GM18526 (cell line): ENCODE results near the gene MYEOV.

ENCODE experiments used
- POLR2A ChIP-seq: IDR thresholded peaks from 3 replicates; pipeline ENCODE4 v1.6.1; 2011; ENCODE audit not compliant: insufficient read length; ENCODE audit errors: extremely low read depth

MYEOV gene

DNA sequence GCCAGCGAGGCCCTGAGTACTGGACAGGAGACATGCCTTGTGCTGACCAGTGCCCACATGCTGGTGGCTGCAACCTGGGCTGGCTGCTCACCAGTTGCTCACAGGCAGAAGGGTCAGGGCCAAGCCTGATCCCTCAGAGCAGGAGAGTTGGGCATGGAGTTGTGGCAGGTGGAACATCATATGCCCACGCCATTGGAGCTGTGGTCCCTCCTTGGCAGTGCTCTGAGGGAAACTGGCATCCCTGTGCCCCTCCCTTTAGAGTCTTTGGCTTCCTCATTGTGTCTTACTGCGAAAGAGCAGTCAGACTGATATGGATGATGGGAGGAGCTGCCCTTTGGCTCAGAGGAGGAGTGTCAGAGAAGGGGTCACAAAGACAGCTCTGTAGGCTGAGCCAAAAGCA, 3.1 kb upstream of the MYEOV start:
- no peak for TF ChIP-seq POLR2A

DNA sequence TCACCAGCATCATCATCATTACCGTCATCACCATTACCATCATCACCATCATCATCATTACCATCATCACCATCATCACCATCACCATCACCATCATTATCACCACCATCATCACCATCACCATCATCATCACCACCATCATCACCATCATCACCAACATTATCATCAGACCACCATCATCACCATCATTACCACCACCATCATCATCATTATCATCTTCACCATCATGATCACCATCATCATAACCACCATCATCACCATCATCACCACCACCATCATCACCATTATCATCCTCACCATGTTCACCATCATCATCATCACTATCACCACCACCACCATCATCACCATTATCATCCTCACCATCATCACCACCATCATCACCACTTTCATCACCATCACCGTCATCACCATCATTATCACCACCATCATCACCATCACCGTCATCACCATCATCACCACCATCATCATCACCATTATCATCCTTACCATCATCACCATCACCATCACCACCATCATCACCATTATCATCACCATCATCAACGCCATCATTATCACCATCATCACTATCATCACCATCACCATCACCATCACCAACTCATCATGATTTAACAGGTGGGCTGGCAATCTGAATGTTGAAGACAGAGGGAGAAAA, 2.4 kb upstream of the MYEOV start:
- TF ChIP-seq POLR2A: no peak

DNA sequence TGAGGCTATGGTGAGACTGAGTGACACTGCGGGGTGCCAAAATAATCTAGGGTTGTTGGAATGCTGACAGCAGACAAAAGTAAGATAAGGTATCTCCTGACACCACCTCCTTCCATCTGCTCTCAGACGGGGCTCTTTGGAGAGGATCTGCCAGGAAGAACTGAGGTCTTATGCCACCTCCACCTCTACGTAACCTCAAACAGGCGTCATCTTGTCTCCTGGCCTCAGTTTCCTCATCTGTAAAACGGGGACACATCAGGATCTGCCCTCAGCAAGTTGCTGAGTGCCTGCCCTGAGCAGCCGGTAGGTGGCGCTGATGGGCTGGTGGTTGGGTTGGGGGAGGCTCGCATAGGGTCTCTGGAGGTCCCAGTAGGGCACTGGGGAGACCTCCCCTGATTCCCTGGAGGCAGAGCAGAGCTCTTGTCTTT, 1.7 kb upstream of the MYEOV start:
- no peak for TF ChIP-seq POLR2A

DNA sequence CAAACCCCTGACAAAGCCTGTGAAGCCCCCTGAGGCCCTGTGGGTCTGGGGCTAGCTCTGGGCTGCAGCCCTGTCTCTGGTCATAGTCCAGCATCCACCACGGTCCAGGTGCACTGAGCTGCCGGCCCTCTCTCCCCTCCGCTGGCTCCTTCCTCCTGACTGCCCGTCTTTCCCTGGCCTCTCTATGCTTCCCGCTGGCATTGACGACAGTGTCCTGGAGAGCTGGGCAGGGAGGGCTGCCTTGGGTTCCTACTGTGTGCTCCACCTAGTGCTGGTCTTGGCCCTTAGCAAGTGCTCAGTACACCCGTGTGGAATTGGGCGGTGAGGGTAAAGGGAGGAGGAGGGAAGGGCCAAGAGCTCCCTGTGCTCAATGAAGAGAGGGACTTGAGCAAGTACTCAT, 868 bp upstream of the MYEOV start:
- no peak for TF ChIP-seq POLR2A

DNA sequence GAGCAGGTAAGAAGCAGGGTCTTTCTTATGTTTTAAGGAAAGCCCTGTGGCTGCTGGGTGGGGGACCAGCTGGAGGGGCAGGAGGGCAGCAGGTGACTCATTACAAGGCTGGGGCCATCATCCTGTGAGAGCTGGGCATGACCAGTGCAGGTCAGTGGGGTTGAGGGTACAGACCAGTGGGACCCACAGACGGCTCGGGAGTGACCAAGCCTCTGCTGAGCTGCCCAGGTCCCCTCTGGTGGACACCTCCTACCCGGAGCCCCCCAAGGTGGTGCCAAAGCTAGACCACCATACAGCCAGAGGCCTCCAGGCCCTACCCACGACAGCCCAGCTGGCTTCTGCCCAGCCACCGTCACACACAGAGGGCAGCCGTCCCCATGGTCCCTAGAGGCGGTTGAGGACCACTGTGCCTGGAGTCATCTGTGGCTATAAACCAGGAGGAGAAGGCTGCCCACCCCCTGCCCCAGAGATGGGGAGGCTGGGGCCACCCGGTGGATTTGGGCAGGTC, 670 bp downstream of the MYEOV start:
- no peak for TF ChIP-seq POLR2A

DNA sequence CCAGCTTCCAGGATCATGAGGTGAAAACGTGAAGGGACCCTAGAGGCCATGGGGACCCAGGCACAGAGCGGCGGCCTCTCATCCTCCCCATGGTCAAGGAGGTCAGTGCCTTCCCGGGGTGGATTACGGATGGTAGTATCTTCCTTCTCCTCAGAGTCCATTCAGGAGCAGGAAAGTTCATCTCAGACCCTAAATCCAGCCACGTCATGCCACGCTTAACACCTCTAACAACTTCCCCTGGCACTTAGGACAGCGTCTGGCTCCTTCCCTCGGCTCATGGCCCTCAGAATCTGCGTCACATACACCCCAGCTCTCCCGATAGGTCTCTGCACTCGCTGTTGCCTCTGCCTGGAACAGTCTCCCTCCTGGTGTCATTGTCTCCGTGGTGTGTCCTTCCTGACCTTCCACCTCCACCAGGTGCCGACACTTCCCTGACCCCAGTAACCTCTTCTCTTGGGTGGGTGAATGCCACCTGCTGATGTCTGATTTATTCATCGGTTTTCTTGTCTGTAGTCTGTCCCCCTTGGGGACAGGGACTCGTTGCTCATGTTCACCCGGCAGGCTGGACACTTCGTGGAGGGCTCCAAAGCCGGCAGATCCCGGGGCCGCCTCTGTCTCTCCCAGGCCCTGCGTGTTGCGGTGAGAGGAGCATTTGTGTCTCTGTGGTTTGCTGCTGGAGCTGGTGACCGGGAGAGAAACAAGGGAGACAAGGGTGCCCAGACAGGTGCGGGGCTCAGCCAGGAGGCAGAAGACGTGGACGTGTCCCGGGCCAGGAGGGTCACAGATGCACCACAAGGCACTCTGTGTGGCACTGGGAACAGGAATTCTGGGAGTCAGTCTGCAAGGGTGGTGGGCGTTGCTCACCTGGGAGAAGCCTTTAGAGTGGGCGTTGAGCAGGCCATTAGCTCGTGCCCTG, 1.4 kb downstream of the MYEOV start:
- no peak for TF ChIP-seq POLR2A

DNA sequence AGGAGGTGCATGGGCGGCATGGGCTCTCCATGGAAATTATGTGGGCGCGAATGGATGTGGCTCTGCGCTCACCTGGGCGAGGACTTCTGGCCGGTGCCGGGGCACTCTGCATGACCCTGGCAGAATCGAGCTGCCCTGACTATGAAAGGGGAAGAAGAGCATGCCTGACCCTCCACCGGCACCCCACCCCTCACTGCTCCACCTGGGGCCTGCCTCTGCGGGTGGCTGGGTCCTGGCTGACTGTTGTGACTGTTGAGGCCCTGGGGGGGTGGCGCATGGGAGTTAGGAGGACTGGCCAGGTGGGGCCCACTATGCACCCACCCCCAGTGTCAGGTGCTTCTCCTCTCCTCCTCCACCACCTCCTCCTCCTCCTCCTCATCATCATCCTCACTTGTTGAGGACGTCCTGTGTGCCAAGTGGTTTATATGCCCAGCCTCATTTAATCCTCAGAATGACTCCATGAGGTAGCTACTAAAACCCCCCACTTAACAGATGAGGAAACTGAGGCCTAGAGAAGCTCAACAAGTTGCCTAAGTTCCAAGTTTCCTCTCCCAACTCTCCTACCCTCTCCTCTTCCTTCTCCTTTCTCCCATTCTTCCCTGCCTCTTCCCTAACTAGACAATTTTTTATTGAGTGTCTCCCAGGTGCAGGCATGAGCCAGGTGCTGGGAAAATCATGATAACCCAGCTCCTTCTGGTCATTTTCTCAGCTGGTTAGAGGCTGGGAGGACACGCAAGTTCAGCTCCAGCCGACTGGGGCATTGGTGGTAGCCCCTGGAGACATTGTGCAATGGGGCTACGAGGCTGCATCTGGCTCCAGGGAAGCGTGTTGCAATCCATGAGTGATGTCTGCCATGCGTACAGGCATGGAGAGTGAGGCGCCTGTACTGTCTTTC, 2.3 kb downstream of the MYEOV start:
- no peak for TF ChIP-seq POLR2A

DNA sequence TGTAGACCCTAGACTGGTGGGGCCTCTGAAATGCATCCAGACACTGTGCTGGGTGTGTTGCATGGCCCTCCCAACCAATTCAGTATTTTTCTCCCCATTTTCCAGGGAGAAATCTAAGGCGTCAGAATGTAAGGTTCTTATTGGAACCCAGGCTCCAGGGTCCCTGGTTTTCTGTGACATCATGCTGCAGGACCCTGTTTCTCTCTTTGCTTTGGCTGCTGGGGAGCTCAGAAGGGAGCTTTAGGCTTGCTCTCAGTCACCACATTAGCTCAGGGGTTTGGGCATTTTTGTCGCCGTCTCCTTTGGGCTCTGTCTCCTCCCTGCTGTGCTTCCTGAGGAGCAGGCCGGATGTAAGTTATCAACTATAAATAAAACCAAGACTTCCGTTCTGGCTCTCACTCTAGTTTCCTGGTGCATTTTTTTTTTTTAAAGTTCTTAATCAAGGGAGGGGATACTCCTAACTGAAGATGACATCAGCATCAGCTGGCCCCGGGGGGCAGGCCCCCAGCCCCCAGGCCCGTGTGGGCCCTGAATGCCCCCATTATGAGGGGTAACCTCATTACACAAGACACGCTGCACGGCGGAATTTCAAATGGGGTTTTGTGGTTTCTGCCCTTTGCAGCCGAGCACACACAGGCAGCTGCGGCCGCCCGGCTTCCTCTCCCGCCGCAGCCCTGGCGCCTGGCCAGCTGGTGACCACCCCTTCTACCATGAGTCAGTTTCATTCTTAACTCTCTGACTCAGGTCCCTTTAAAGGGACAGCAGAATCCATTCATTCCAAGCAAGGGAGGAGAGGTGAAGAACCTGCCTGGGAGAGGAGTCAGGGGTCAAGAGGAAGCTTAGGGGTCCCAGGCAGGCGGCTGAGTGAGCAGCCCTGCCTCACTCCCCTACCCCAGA, 3.2 kb downstream of the MYEOV start:
- TF ChIP-seq POLR2A: no peak

DNA sequence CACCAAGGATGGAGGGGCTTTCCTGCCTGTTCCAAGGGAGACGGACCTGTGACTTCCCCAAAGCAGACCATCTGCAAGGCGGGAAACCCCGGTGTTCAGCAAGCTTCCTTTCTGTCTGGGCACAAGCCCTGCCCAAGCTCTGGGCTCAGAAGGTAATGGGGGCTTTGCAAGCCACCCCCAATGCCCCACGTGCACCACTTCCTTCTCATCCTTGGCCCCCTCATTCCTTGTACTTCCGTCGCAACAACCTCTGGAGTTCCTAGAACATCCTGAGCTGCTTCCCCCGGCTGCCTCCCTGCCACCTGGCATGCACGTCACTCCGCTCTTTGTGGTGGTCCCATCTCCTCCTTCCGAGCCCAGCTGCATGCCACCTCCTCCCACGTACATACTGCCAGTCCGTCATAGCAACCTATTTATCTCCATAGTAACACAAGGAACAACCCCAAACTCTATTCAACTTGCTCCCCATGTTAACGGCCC, 3.9 kb downstream of the MYEOV start:
- no peak for TF ChIP-seq POLR2A

DNA sequence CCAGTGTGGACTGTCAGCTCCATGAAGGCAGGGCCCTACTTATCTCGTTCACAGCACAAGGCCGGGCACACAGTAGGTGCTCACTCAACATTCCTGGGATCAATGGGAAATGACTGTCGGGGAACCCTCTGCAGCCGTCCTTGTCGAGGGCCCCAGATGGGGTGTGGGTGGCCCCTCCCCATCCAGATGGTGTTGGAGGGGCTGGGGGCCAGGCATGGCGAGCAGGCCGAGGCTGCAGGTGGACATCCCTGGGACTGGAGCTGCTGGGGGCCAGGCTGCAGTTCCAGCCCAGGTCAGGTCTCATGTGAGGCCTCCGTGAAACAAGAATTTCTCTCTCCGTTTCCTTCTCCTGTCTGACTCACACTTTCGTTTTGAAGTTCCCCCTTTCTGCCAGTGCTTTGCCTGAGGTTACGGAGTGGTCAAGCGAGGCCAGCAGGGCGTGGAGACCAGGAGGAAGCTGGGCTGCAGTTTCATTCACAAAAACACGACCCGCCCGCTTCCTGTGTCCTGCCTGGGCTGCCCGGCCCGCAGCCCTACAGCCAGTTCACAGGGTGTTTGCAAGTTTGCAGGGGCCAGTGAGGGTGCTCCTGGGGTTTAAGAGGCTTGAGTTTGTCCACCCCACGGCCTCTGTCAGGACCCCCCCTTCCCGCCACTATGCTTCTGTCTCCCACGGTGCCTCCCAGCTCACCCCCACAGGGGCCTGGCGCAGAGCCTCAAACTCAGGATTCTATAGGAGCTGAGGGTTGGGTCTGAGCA, 4.5 kb downstream of the MYEOV start:
- TF ChIP-seq POLR2A: no peak

DNA sequence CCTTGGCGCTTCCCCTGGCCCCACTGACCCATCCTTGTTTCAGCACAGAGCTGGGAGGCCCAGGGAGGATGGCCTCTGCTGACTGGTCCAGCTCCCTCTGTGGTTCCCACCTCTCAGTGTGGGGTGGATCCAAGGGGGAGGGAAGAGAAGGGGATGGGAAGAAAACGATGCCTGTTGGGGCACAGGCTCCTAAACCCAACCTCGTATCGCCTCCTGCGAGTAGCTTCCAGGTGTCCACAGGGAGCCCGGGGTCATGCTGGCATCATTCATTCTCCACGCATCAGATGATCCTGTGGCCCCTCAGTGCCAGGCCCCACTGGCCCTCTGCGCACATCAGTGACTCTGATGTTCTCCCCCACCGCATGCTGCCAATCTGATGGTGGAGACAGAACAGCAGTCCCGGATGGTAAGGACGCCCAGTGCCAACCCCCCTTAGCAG, 5.1 kb downstream of the MYEOV start:
- no peak for TF ChIP-seq POLR2A

DNA sequence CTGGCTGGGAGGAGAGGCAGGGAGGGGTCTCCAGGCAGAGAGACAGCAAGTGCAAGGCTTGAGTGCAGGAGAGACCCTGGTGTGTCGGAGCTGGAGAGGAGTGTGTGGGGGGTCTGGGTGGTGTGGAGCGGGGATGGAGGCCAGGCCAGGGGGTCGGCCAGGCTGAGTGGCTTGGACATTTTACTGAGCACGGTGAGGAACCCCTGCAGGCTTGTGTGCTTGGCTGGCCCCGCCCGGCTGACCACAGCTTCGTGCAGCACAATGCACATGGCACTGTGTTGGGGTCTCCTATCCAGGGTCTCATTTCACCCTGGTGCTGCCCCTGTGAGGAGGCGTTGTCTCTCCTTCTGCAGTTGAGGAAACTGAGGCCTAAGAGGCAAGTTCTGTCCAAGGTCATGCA, 5.6 kb downstream of the MYEOV start:
- no peak for TF ChIP-seq POLR2A
